ENCODE data around the gene DNAJB1. TPM values are rescaled to one million over a fixed set of nuclear protein-coding genes. Genes with fewer than 3 reads are reported as not detected.

The DNAJB1 gene
- total and polyA plus RNA-seq, 10 of the 15 experiments (the other 5 are each of a cell fraction or from before 2014, with no cell fraction given), result 4.8 to 65.8 (median 34.9) TPM

- TF ChIP-seq REST (IDR thresholded peaks at IDR 0.05; ENCODE audit: low read depth, low read length) (no peak), PKNOX1 (IDR thresholded peaks at IDR 0.05) (no peak), ZNF622 (IDR thresholded peaks at IDR 0.05) (no peak), FOXM1 (IDR thresholded peaks at IDR 0.05; ENCODE audit: low read depth, low read length) (no peak), PAX5 (IDR thresholded peaks at IDR 0.05; ENCODE audit: borderline replicate concordance, low read depth, low read length) (no peak), NFYB (IDR thresholded peaks at IDR 0.05; ENCODE audit: insufficient read depth, low read depth, low read length) (no peak), IRF4 (IDR thresholded peaks at IDR 0.05; ENCODE audit: low read depth, low read length) (no peak), JUND (IDR thresholded peaks at IDR 0.05; ENCODE audit: low read depth, low read length) (no peak), CBFB (IDR thresholded peaks at IDR 0.05; ENCODE audit: low read depth) (no peak), PAX8 (IDR thresholded peaks at IDR 0.05) (no peak), SMAD5 (IDR thresholded peaks at IDR 0.05; ENCODE audit: low read depth) (no peak)
These were observed 35.8 kb downstream of the DNAJB1 start (continued) for GRCh38 chr19:14482172-14482941.
